Measurements from ENCODE around the gene PDLIM7.

GRCh38 chr5:177507596-177508220, 10.3 kb upstream of the PDLIM7 start:
- TF ChIP-seq CTCF (conservative IDR thresholded peaks at IDR 0.05; ENCODE audit: low read length): peak; percentile 36; the same call in 1 of the 2 replicates
- TF ChIP-seq EZH2phosphoT487 (IDR thresholded peaks at IDR 0.05; ENCODE audit: borderline replicate concordance, low read depth, low read length): no peak

Data from OCI-LY7 (cell line).